AG10803 (cell line): Measurements from ENCODE around the gene RPH3AL.
A peak's percentile ranks its signal among the peaks of the same experiment; 100 is the strongest.
"Not testable (repeated sequence)": the region's sequence is repeated elsewhere in the genome, so short reads cannot be mapped to it uniquely, and the experiment has no call there.

Experiments used
- DNase-seq: peaks from one replicate; pipeline ENCODE4 v3.0.0; 2010; ENCODE audit warnings: low read depth
- H3K4me3 ChIP-seq: 2 replicates; pipeline ENCODE4 v1.5.1; 2011; ENCODE audit warnings: mild to moderate bottlenecking, low read length, control low read depth
- CTCF ChIP-seq: conservative IDR thresholded peaks from 2 replicates; pipeline ENCODE4 v1.5.1; 2011; ENCODE audit warnings: mild to moderate bottlenecking, low read length, control low read depth, inconsistent platforms

Gene RPH3AL

DNA sequence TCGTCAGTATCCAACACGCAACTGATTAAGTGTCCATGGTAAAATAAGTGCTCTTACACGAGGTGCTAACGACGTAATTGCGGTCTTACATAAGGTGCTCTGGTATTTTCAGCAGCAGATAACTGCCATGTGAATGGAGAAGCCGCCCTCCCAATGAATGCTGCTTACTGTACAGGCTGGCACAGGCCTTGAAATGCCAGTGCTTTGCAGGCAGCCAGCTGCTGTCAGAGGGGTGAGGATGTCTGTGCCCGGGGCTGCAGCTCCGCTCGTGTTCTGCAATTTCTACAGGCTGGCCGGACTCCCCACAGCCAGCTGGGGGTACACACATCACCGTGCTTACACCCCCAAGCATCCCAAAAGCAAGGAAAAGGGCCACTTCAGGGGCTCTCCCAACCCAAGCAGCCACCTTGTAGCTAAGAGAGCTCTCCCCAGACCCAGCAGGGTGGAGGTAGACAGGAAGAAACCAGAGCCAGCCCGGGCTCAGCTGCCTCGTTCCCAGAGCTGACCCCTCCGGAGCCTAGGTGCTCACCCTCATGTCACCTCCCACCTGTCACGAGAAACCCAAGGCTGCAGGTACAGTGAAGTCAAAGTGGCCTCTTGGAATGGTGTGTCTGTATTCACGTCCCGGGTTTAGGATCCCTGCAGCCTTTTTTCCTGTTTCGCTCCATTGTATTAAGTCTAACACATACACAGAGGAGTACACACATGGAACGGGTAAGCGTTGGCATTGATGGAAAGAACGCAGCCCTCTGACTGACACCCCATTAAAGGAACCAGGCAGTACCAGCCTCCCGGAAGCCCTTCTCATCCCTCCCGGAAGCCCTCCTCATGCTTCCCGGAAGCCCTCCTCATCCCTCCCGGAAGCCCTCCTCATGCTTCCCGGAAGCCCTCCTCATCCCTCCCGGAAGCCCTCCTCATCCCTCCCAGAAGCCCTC, 27.2 kb upstream of the RPH3AL start:
- H3K4me3 ChIP-seq, result no peak overlapping the region
- no peak for DNase-seq
- TF ChIP-seq CTCF, result no peak

DNA sequence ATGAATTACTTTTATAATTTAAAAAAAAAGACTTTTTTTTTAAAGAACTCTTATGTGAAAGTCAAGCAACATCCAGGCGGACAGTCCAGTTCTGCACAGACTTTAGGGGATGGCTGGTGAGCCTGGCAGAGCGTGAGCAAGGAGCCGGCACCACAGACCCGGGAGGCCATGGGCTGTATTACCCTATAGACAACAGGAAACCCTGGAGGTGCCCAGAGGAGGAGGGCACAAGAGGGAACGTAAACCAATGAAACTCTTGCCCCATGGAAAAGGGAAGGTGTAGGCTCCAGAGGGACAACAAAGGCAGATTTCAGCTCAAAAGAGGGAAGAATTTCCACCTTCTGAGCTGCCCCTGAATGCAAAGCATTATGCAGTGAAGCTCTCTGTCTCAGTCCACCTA, 25.5 kb upstream of the RPH3AL start:
- TF ChIP-seq CTCF, result no peak

DNA sequence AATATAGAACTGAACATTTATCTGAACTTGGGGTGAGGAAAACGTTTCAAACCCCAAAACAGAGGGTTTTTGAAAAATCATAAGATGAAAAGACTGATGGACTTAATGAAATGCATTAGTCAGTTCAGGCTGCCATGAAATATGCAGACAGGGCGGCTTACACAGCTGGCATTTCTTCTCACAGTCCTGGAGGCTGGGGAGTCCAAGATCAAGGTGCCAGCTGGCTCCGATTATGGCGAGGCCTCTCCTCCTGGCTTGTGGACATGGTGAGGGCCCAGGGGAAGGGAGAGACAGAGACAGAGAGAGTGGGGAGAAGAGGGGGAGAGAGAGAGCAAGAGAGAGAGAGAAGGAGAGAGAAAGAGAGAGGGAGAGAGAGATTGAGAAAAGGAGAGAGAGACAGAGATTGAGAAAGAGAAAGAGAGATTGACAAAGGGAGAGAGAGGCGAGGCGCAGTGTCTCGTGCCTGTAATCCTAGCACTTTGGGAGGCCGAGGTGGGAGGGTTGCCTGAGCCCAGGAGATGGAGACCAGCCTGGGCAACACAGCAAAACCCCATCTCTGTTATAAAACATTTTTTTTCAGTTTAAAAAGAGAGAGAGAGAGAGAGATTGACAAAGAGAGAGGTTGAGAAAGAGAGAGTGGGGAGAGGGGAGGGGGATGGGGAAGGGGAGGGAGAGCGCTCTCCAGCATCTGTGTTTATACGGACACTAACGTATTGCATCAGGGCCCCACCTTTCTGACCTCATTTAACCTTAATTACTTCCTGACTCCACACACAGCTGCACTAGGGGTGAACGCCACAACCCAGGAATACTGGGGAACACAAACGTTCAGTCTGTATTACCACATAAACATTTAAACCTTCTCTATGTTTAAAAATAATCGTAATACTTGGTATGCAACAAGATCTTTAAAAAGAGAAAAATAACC, 24.6 kb upstream of the RPH3AL start:
- DNase-seq, result peak; percentile 81
- TF ChIP-seq CTCF, result no peak
- no peak overlapping the region for H3K4me3 ChIP-seq

More for the DNA sequence above, 25.5 kb upstream of the RPH3AL start:
- DNase-seq, result no peak
- H3K4me3 ChIP-seq, result no peak overlapping the region

- DNase-seq, result no peak
- TF ChIP-seq CTCF, result no peak
- H3K4me3 ChIP-seq, result no peak overlapping the region
These were observed 21.1 kb upstream of the RPH3AL start for GRCh38 chr17:373613-374230.

DNA sequence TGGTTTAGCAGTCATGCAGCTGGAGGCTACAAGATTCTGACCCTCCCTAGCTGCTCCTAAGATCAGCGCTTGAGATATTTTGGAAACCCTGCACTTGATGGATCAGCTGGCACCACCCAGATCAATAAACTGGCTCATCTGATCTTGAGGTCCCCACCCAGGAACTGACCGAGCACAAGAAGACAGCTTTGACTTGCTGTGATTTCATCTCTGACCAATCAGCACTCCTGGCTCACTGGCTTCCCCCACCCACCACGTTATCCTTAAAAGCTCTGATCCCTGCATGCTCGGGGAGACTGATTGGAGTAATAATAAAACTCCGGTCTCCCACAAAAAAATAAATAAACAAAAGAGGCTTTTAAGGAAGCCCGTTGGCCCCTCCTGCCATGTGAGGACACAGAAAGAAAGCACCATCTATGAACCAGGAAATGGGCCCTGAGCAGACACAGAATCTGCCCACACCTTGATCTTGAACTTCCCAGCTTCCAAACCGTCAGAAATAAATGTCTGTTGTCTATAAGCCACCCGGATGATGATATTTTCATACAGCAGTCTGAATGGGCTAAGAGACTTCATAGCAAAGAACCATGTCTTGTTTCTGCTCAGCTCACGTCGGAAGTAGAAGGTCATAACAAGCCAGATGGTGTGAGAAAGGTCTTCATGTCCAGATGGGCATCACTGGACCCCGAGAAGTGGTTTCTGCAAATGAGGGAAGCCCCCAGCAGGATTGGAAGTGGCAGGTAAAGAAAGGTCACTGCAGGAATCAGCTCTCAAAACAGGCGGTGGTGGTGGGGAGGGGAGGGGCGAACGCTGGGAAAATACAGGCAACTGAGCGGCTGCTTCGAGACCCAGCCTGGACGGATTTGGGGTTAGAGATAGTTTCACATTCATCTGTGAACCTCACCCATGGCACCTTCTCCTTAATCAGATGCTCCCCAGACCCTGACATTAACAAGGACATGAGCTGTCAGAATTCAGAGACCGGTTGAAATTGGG, 19.8 kb upstream of the RPH3AL start:
- no peak for TF ChIP-seq CTCF
- no peak for DNase-seq
- H3K4me3 ChIP-seq, result no peak overlapping the region

DNA sequence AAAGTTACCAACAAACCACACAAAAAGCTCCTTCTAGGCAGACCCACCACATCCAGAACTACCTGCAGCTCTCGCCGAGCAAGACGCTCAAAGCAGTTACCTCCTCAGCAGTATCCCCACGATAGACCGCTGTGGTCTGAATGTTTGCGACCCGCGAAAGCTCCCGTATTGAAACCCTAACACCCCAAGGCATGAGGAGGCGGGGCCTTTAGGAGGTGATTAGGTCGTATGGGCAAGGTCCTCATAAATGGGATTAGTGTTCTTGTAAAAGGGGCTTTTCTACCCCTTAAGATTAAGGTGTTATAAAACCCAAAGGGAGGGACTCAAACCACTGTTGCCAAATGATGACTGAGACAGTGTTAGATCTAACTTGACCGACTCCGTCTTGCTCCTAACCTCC, 19.0 kb upstream of the RPH3AL start:
- no peak for DNase-seq
- no peak overlapping the region for H3K4me3 ChIP-seq
- TF ChIP-seq CTCF, result no peak

GRCh38 chr17:367656-368055, 15.0 kb upstream of the RPH3AL start:
- DNase-seq, result peak; percentile 69
- not testable (repeated sequence) for H3K4me3 ChIP-seq

GRCh38 chr17:366657-367615, 14.3 kb upstream of the RPH3AL start:
- peak; percentile 76 for DNase-seq
- not testable (repeated sequence) for H3K4me3 ChIP-seq
